OCI-M1 (cell line): ENCODE data around the gene MED31.
A peak's percentile ranks its signal among the peaks of the same experiment; 100 is the strongest.
"Not testable (repeated sequence)": the region's sequence is repeated elsewhere in the genome, so short reads cannot be mapped to it uniquely, and the experiment has no call there.

Experiments used
- DNase-seq: peaks from one replicate; lab custom pipeline; 2025; lab: John Stamatoyannopoulos, UW

The MED31 gene

DNA sequence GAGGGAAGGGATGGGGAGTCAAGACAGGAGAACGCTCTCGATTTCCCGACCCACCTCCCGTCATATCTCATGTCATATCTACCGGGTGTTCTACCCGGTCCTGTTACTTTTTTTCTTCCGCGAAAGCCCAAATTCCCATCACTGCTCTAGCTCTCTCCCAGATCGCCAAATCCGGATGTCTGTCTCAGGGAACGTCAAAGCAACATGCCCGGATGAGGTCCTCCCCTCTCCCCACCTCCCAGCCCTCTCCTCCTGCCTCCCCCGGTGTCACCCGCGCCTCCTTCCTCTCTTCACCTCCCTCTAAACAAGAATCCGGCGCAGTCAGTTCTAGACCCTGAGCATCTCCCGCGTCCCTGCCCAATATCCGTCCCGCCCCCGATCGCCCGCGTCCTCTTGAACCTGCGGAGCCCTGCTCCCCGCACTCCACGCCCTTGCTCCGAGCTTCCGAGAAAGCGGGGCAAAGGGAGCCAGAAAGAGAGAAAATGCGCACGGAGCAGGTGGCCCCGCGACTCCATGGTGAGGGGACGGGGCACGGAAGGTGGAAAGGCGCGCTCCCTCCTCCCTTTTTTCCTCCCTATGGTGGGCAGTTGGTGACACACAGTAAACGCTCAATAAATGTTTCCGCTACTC lies 4.4 kb upstream of the MED31 start:
- DNase-seq: not testable (repeated sequence)

GRCh38 chr17:6654841-6655731 lies 3.7 kb upstream of the MED31 start:
- DNase-seq: no peak

- DNase-seq: no peak
Observed at GRCh38 chr17:6651919-6652452, 581 bp upstream of the MED31 start.

- DNase-seq: peak; percentile 63
Observed at GRCh38 chr17:6648181-6648580, 3.2 kb downstream of the MED31 start.

DNA sequence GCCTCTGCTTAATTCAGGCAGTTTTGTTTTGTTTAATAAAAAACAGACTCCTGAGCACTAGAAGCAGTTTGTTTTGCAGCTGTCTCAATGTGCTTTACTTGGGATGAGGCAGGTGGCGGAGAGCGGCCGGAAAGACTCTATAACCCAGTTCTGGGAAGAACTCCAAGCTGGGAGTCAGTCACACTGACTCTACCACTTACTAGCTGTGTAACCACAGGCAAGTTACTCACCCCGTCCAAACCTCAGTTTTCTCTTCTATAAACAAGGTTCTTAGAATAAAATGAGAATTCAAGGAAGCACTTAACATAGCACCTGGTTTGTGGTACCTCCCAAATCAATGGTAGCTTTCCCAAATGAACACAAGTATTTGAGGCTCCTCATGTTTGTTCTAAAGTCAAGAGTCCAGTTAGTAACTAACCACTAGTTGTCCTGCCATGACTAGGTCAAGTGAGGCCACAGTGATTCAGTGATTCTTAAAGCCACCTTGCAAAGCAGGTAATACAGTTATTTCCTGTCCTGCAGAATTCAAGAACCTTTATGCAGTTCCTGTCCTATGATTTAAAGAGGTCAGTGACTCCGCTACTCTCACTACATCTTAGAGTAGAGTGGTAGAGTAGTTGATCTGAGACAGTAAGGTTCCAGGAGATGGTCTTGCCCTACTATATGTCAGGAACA lies 7.8 kb downstream of the MED31 start:
- DNase-seq: no peak

DNA sequence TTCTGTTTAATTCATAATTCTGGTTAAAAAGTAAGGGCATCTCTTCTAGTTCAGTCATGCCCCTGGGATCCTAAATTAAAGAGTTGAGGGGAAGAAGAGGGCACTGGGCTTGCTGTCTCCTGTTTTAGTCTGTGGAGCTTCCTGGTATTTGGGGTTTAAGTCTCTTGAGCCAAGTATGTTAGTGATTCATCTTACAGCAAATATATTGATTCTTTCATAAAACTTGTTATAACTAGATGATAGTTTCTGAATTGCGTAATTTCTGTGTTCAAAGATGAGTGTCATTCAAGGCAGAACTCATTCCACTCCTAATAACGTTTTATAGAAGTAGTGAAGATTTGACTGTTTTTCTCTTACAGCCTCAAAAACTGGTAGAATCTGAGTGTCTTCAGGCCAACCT lies 8.8 kb downstream of the MED31 start:
- no peak for DNase-seq

GRCh38 chr17:6641247-6641863 lies 10.1 kb downstream of the MED31 start:
- peak; percentile 84 for DNase-seq

DNA sequence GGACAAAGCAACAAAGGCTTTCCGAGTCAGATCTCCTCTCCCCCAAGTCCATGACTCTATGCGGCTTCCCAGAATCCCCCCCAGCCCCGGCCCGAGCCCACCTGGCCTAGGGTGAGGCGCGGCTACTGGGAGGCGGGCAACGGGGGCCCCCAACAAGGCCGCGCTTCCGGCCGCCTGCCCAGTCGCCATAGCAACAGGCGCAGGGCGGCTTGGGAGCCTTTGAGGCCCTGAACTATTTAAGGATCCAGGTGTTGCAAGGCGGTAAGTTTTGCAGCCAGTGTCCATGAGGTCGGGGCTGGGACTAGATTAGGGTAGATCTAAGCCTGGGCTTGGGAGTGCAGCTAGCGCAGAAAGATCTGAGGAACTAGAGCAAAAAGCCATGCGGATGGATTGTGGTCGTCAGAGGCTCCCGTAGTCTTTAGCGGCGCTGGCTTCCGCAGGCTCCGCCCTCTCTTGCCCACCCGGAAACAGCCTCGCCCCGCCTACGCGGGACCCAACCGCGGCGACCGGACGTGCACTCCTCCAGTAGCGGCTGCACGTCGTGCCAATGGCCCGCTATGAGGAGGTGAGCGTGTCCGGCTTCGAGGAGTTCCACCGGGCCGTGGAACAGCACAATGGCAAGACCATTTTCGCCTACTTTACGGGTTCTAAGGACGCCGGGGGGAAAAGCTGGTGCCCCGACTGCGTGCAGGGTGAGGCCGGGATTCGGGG lies 10.7 kb downstream of the MED31 start, which contains the start of the genes KIAA0753 and TXNDC17:
TSS of gene KIAA0753 (minus strand) at position 176 of the 711 bp plus-strand sequence. CDS start 5,608 bp downstream, outside the sequence.
TSS of gene TXNDC17 (plus strand) at position 525 of the 711 bp plus-strand sequence. CDS start at position 548, 23 bp downstream.
- DNase-seq: peak; percentile 97

DNA sequence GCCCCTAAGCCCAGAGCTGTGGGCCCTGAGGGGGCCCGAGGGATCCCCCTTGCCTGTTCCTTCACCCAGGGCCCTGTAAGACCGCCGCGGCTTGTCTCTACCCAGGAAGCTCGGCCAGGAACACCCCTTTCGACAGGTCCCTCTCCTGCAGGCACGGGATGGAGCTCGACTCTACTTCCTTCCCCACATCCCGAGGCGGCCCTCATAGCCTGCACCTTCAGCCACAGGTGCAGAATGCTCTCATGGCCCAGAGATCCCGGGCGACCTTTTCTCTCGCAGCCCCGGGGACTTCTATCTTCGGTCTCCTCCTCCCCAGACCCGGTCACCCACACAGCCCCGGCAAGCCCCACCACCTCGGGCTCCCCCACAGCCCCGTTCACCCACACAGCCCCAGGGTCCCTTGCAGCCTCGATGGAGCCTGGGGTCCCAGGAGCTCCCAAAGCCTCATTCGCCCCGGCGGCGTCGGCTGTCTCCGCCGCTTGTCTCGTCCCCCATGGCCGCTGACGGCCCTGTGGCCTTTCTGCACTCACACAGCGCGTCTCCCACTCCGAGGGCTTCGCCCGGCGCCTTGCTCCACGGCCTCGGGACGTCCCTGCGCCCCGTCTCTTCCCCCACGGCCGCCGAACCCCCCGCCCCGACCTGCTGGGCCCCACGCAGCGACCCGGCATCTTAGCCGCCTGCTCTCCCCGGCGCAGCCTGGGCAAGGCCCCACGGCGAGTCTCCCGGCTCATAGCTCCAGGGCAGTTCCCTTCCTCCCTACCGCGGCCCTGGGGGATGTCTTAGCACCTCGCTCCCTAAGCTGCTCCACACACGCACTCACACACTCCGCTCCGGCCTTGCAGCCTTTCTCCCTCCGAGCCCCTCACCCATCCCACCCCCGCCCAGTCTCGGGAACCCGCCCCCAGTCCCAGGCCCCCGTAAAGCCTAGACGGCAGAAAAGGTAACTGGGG lies 11.5 kb downstream of the MED31 start:
- DNase-seq: peak; percentile 63

- no peak for DNase-seq
Observed at GRCh38 chr17:6639014-6639585, 12.3 kb downstream of the MED31 start.

- DNase-seq: no peak
Observed at GRCh38 chr17:6638046-6638908, 13.1 kb downstream of the MED31 start.

- DNase-seq: no peak
Observed at GRCh38 chr17:6637458-6637840, 14.0 kb downstream of the MED31 start.

- DNase-seq: no peak
Observed at GRCh38 chr17:6636616-6637457, 14.6 kb downstream of the MED31 start.

DNA sequence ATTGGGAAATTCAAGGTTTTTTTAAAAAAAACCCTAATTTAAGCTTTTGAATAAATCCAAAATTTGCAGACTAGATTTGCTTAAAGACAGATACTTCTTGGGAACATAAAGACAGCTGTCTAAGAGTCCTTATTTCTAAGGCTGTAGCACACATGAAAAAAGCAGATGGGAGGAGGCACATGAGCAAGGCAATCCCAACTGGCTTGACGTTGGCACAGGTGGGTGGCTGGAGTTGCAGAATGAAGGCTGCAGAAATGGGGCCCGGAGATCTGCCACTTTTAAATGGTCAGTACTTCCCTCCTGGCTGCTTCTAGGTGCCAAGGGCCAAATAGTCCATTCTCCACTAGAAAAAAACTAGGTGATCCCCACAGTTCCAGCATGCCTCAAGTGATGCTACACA lies 15.3 kb downstream of the MED31 start:
- no peak for DNase-seq

DNA sequence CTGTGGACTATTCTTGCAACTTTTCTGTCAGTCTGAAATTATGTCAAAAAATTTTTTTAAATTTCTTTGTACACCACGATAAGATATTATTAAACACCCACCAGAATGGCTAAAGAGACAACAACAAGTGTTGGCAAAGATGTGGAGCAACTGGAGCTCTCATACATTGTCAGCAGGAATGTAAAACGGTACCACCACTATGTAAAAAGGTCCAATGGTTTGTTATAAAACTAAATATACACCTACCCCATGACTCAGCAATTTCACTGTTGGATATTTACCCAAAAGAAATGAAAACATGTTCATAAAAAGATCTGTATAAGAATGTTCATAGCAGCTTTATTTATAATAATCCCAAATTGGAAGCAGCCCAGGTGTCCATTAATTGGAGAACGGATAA lies 18.1 kb downstream of the MED31 start:
- DNase-seq: no peak

DNA sequence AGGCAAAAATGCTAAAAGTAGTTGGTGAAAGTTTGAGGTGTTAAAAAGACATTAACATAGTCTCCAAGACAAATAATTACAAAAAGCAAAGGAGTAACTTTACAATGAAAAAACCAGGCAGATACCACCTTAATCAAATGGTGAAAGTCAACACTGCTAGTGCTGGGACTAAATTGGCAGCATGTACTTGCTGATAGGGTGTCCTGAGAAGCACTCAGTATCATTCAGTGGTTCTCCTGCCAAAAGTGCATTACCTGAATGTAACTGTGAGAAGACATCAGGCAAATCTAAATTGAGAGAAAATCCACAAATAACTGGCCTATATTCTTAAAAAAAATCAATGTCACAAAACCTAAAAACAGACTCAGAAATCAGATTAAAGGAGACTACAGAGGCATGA lies 18.9 kb downstream of the MED31 start:
- DNase-seq: no peak

DNA sequence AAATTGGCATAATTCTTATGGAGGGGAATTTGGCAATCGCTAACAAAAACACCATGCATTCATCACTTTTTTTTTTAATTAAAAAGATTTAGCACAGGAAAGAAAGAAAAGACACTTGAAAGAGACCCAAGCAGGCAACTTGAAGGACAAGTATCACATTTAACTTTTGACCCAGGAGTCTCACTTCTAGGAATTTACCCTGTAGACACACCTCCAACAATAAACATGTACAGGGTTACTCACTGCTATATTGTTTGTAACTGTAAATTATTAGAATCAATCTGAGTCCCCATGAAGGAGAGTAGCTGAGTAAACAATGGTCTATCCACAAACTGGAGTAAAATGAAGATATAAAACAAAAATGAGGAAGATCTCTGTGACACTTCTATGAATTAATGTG lies 21.0 kb downstream of the MED31 start:
- DNase-seq: no peak

DNA sequence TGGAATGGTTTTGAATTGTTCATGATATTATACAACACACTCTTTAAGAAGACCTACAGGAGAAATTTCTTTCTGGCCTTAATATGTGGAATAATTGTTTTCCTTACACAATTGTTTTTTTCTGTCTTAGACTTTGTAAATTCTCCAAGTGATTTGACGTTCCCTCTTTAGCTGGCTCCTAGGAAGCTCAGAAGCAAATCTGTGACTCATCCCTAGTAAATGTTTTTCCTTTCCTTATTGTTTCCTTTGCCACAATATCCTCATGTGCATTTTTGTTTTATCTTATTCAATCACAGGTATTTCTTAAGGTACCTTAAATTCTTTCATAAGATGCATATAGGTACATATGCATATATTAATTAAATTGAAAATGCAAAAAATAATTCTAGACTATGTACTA lies 24.4 kb downstream of the MED31 start:
- DNase-seq: no peak
